Stimulated activated naive B cell treated with anti-CD40 and anti-IgM and Interleukin-4, amounts not matched to agents 10 μg/mL and 1 μg/mL and 100 μg/mL, for 72 hours (primary cell): ENCODE results near the gene FAM240B.

Source experiments
- ATAC-seq, 2 donors: fragments of 150-1000 bp; cut with Tn5 transposase; replicated peaks; 2 replicates each; pipeline ENCODE4 v1.10.0; 2021; ENCODE audit warnings: moderate library complexity in 1 of 2
- DNase-seq: peaks from one replicate; pipeline ENCODE4 v3.0.0; 2021
- H3K27ac Mint-ChIP-seq: one replicate; pipeline ENCODE4 v1.8.0; 2022; ENCODE audit warnings: mild to moderate bottlenecking, mixed read lengths
- H3K27me3 Mint-ChIP-seq, 2 donors: one replicate each; pipeline ENCODE4 v1.8.0; 2022; ENCODE audit warnings: mixed read lengths in 2 of 2
- H3K36me3 Mint-ChIP-seq, 2 donors: one replicate each; pipeline ENCODE4 v1.8.0; 2022; ENCODE audit warnings: mixed read lengths in 2 of 2, mild to moderate bottlenecking in 1 of 2
- H3K4me1 Mint-ChIP-seq, 2 donors: one replicate each; pipeline ENCODE4 v1.8.0; 2022; ENCODE audit warnings: mixed read lengths in 2 of 2, mild to moderate bottlenecking in 1 of 2
- H3K4me3 Mint-ChIP-seq, 2 donors: one replicate each; pipeline ENCODE4 v1.8.0; 2022; ENCODE audit warnings: mild to moderate bottlenecking in 2 of 2, mixed read lengths in 2 of 2, moderate library complexity in 1 of 2
- H3K9me3 Mint-ChIP-seq, 2 donors: one replicate each; pipeline ENCODE4 v1.8.0; 2022; ENCODE audit warnings: mixed read lengths in 2 of 2, mild to moderate bottlenecking in 1 of 2

The FAM240B gene

DNA sequence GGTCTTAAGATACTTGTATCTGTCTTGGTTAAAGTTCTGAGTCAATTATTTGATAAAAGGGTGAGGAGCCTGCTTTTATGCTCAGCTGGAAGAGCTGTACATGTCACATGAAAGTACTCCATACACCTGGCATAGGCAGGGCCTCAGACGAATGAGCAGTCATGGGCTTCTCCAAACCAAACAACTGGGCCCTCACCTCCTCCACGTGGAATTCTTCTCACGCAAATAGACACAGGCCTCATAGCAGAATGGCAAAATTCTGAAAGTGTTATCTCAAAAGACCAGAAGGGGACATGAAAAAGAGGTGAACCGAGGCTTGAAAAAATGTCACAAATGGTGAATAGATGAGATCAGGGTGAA lies 48.6 kb downstream of the FAM240B start:
- no peaks in the 10 kb centered on the region for H3K9me3 Mint-ChIP-seq
- no peaks in the 10 kb centered on the region for H3K36me3 Mint-ChIP-seq
- peaks cover 15 to 19% of the 10 kb centered on the region in 2 donors for H3K27me3 Mint-ChIP-seq
- H3K4me1 Mint-ChIP-seq = peaks cover 14 to 25% of the 10 kb centered on the region in 2 donors
- peak overlapping the region; percentile 82 for H3K27ac Mint-ChIP-seq
- peak overlapping the region in 1 of 2 donors; percentile 23 for H3K4me3 Mint-ChIP-seq
- DNase-seq (no peak), ATAC-seq (peak; percentile 17 to 28)

GRCh38 chr9:38670542-38671371 lies 49.2 kb downstream of the FAM240B start:
- Mint-ChIP-seq H3K27me3 (peaks cover 14 to 15% of the 10 kb centered on the region in 2 donors), H3K27ac (no peak overlapping the region), H3K36me3 (no peaks in the 10 kb centered on the region), H3K4me1 (peaks cover 14 to 25% of the 10 kb centered on the region in 2 donors), H3K4me3 (no peak overlapping the region), H3K9me3 (no peaks in the 10 kb centered on the region)
- ATAC-seq (peak; percentile 63 to 70), DNase-seq (no peak)

GRCh38 chr9:38668791-38669466 lies 51.0 kb downstream of the FAM240B start:
- H3K27ac Mint-ChIP-seq = no peak overlapping the region
- peaks cover 14 to 25% of the 10 kb centered on the region in 2 donors for H3K4me1 Mint-ChIP-seq
- no peaks in the 10 kb centered on the region for H3K9me3 Mint-ChIP-seq

GRCh38 chr9:38662763-38663593 lies 57.0 kb downstream of the FAM240B start:
- ATAC-seq (no peak), DNase-seq (no peak)
- peaks cover 17 to 19% of the 10 kb centered on the region in 2 donors for H3K27me3 Mint-ChIP-seq
- peak overlapping the region; percentile 38 for H3K27ac Mint-ChIP-seq
- H3K36me3 Mint-ChIP-seq = no peaks in the 10 kb centered on the region
- H3K9me3 Mint-ChIP-seq = no peaks in the 10 kb centered on the region
- no peaks in the 10 kb centered on the region for H3K4me1 Mint-ChIP-seq
- no peak overlapping the region for H3K4me3 Mint-ChIP-seq

More at GRCh38 chr9:38668791-38669466, 51.0 kb downstream of the FAM240B start:
- H3K27me3 Mint-ChIP-seq = peaks cover 7 to 13% of the 10 kb centered on the region in 2 donors
- H3K36me3 Mint-ChIP-seq = no peaks in the 10 kb centered on the region
- ATAC-seq = no peak
- no peak for DNase-seq
- H3K4me3 Mint-ChIP-seq = no peak overlapping the region

DNA sequence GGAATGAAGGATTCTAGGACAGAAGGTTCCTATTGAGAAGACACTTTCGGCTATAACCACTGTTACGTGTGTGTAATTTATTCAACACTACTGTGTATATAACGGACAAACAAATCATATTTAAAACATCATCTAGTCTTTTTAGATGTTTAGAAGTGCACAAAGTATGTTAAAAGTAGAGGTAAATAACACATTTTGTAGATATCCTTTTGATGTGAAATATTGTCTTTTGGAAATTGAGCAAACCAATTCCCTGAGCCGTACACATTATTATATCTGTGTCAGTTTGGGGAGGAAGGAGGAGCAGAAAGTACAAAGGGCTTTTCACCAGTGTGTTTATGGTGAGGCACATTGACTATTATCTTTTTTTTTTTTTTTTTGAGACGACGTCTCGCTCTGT lies 60.4 kb downstream of the FAM240B start:
- no peak overlapping the region for H3K27ac Mint-ChIP-seq
- no peaks in the 10 kb centered on the region for H3K9me3 Mint-ChIP-seq
- no peaks in the 10 kb centered on the region for H3K4me1 Mint-ChIP-seq
- ATAC-seq (no peak), DNase-seq (no peak)
- peaks cover 19 to 26% of the 10 kb centered on the region in 2 donors for H3K27me3 Mint-ChIP-seq
- no peaks in the 10 kb centered on the region for H3K36me3 Mint-ChIP-seq
- H3K4me3 Mint-ChIP-seq = no peak overlapping the region

DNA sequence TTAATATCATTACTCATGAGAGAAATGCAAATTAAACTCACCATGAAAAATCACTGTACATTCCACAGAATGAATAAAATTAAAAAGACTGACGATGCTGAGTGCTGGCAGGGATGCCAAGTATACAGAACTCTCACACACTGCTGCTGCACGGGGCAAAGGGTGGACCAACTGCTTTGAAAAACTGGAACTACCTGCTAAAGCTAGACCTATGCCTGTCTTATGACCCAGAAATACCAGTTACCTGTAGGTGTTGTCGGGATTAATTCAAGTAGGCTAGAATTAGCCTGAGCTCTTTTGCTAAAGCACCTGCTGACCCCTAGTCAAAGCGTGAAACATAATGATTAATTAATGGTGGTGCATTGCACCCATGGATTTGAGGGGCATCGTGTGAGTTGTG lies 63.0 kb downstream of the FAM240B start:
- Mint-ChIP-seq H3K4me1 (peaks cover 0 to 3% of the 10 kb centered on the region in 2 donors), H3K9me3 (no peaks in the 10 kb centered on the region), H3K4me3 (no peak overlapping the region), H3K36me3 (no peaks in the 10 kb centered on the region), H3K27ac (no peak overlapping the region), H3K27me3 (peaks cover 19 to 26% of the 10 kb centered on the region in 2 donors)
- no peak for DNase-seq
- no peak for ATAC-seq

GRCh38 chr9:38652486-38652885 lies 67.4 kb downstream of the FAM240B start:
- Mint-ChIP-seq H3K4me3 (no peak overlapping the region), H3K27ac (no peak overlapping the region), H3K36me3 (no peaks in the 10 kb centered on the region), H3K4me1 (peaks cover 0 to 6% of the 10 kb centered on the region in 2 donors), H3K9me3 (peaks cover 0 to 3% of the 10 kb centered on the region in 2 donors), H3K27me3 (peaks cover 11 to 18% of the 10 kb centered on the region in 2 donors)
- ATAC-seq (no peak), DNase-seq (no peak)

GRCh38 chr9:38652044-38652443 lies 67.9 kb downstream of the FAM240B start:
- no peak overlapping the region for H3K4me3 Mint-ChIP-seq
- H3K9me3 Mint-ChIP-seq = peaks cover 0 to 3% of the 10 kb centered on the region in 2 donors
- H3K27ac Mint-ChIP-seq = no peak overlapping the region
- no peaks in the 10 kb centered on the region for H3K36me3 Mint-ChIP-seq
- ATAC-seq (peak; percentile 39 to 66), DNase-seq (no peak)
- peaks cover 0 to 6% of the 10 kb centered on the region in 2 donors for H3K4me1 Mint-ChIP-seq
- H3K27me3 Mint-ChIP-seq = peaks cover 11 to 13% of the 10 kb centered on the region in 2 donors

DNA sequence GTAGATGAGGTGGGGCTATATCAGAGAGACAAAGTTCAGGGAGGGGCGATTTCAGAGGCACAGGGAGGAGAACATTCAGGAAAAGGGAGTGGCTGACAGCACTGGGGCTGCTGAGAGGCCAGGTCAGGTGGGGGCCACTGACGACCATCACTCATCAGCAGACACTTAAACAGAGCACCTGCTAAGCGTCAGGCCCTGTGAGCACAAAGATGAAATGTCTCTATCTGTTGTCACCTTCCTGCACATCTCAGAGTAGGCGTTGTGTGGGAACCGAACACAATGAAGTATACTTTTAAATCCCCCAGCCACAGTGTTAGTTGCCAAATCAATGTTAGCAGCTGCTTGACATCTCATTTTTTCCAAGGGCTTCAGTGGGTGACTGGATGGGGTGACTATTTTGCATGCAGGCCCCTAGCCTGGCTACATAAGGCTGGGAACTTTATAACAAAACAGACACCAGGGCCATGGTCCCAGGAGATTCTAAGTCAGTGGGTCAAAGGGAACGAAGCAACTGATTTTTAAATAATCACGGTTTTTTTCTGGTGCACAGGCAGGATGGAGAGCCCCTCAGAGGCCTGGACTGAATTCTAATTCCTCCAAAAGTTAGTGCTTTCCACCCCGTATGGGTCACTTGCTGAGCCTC lies 68.4 kb downstream of the FAM240B start:
- no peak overlapping the region for H3K4me3 Mint-ChIP-seq

GRCh38 chr9:38650564-38650963 lies 69.4 kb downstream of the FAM240B start:
- no peak for ATAC-seq
- Mint-ChIP-seq H3K27ac (no peak overlapping the region), H3K36me3 (no peaks in the 10 kb centered on the region)

More for the DNA sequence above, 68.4 kb downstream of the FAM240B start:
- ATAC-seq = peak; percentile 39 to 45
- Mint-ChIP-seq H3K9me3 (peaks cover 0 to 3% of the 10 kb centered on the region in 2 donors), H3K27me3 (peaks cover 11% of the 10 kb centered on the region in 2 donors), H3K27ac (no peak overlapping the region), H3K36me3 (no peaks in the 10 kb centered on the region), H3K4me1 (peaks cover 0 to 6% of the 10 kb centered on the region in 2 donors)
- no peak for DNase-seq

DNA sequence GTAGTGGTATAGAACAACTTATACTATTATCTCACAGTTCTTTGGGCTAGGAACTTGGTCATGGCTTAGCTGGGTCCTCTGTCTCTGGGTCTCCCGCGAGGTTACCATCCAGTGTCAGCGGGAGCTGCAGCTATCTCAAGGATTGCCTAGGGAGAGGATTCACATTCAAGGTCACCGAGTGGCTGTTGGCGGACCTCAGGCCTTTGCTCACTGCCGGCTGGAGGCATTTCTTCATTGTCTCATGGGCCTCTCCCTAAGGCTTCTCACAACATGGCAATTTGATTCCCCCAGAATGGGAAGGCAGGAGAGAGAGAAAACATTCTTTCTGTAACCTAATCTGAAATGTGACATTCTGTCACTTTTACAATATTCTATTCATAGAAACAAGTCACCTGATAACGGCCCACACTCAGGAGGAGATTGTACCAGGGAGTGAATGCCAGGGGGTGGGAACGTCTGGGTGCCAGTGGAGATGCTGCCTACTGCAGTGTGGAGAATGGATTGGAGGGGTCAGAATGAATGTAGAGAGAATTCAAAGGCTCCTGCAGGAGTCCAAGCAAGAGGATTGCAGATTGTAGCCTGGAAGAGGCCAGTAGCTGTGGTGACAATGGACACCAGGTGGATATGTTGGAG lies 70.1 kb downstream of the FAM240B start:
- Mint-ChIP-seq H3K27ac (no peak overlapping the region), H3K9me3 (peaks cover 0 to 3% of the 10 kb centered on the region in 2 donors), H3K4me1 (peaks cover 0 to 6% of the 10 kb centered on the region in 2 donors), H3K4me3 (no peak overlapping the region), H3K27me3 (peaks cover 6 to 7% of the 10 kb centered on the region in 2 donors), H3K36me3 (no peaks in the 10 kb centered on the region)
- ATAC-seq (no peak), DNase-seq (no peak)

More at GRCh38 chr9:38650564-38650963, 69.4 kb downstream of the FAM240B start:
- Mint-ChIP-seq H3K4me1 (peaks cover 0 to 6% of the 10 kb centered on the region in 2 donors), H3K27me3 (peaks cover 7% of the 10 kb centered on the region in 2 donors), H3K9me3 (peaks cover 0 to 3% of the 10 kb centered on the region in 2 donors), H3K4me3 (no peak overlapping the region)
- no peak for DNase-seq

DNA sequence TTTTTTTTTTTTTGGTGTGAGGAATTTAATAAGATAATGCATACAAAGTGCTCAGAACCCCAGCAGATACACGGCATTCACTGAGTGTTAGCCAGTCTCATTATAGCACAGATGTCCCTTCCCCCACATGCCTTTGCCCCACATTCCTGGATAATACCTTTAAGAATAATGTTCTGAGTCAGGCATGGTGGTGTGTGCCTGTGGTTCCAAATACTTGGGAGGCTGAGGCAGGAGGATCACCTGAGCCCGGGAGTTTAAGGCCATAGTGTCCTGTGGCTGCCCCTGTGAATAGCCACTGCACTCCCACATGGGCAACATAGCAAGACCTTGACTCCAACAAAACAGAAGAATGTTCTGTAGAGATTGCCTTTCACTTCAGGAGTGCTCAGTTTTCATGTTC lies 75.3 kb downstream of the FAM240B start:
- DNase-seq = no peak
- no peaks in the 10 kb centered on the region for H3K4me1 Mint-ChIP-seq
- H3K4me3 Mint-ChIP-seq = no peak overlapping the region
- H3K36me3 Mint-ChIP-seq = no peaks in the 10 kb centered on the region
- H3K27ac Mint-ChIP-seq = no peak overlapping the region
- H3K27me3 Mint-ChIP-seq = peaks cover 6 to 7% of the 10 kb centered on the region in 2 donors
- no peak for ATAC-seq
- no peaks in the 10 kb centered on the region for H3K9me3 Mint-ChIP-seq
